Measurements from ENCODE around the gene CCDC136. TPM values are rescaled to one million over a fixed set of nuclear protein-coding genes. Genes with fewer than 3 reads are reported as not detected.

The CCDC136 gene
- total RNA-seq, 4 donors from 2014 or later = 20.7 to 36.5 (median 33.7) TPM

- Histone ChIP-seq H3K27ac (replicated peaks in 1 of 4) (no peak overlapping the region), H3K27me3 (no peaks in the 10 kb centered on the region), H3K36me3 (peaks cover 0 to 26% (median 10%) of the 10 kb centered on the region in 4 donors), H3K4me3 (no peak overlapping the region), H3K4me1 (peaks cover 0 to 5% (median 0%) of the 10 kb centered on the region in 4 donors), H3K9me3 (no peaks in the 10 kb centered on the region)
- TF ChIP-seq CTCF (IDR thresholded peaks at IDR 0.05) (no peak), EP300 (IDR thresholded peaks at IDR 0.05) (no peak), POLR2A (IDR thresholded peaks at IDR 0.05; ENCODE audit: low read depth) (no peak), POLR2AphosphoS5 (IDR thresholded peaks at IDR 0.05) (no peak)
- no peak for DNase-seq (ENCODE audit: extremely low spot score)
- intact Hi-C loops (cut with DNase I) = no loop called here
- WGBS = 96% methylated on average over 11 of the region's 11 CpGs
Measured at GRCh38 chr7:128811631-128812430, 20.1 kb downstream of the CCDC136 start.

- H3K27ac ChIP-seq (replicated peaks in 1 of 4) = no peak overlapping the region
- H3K27me3 ChIP-seq = no peaks in the 10 kb centered on the region
- peaks cover 0 to 5% (median 0%) of the 10 kb centered on the region in 4 donors for H3K4me1 ChIP-seq
- no peak overlapping the region for H3K4me3 ChIP-seq
- peaks cover 0 to 19% (median 6%) of the 10 kb centered on the region in 4 donors for H3K36me3 ChIP-seq
- TF ChIP-seq POLR2AphosphoS5 (IDR thresholded peaks at IDR 0.05) = no peak
- no peak for TF ChIP-seq EP300 (IDR thresholded peaks at IDR 0.05)
- TF ChIP-seq POLR2A (IDR thresholded peaks at IDR 0.05; ENCODE audit: low read depth) = no peak
- TF ChIP-seq CTCF (IDR thresholded peaks at IDR 0.05) = no peak
- WGBS = 72% methylated on average over 11 of the region's 11 CpGs
- intact Hi-C loops (cut with DNase I) = no loop called here
- no peak for DNase-seq (ENCODE audit: extremely low spot score)
- H3K9me3 ChIP-seq = no peaks in the 10 kb centered on the region
Measured at GRCh38 chr7:128812514-128813168, 20.9 kb downstream of the CCDC136 start.

- 90% methylated on average over 6 of the region's 6 CpGs for WGBS
Measured at GRCh38 chr7:128814499-128814898, 22.7 kb downstream of the CCDC136 start.

GRCh38 chr7:128815289-128815942 lies 23.6 kb downstream of the CCDC136 start:
- WGBS = 87% methylated on average over 7 of the region's 7 CpGs
- Histone ChIP-seq H3K4me1 (peaks cover 0 to 5% (median 0%) of the 10 kb centered on the region in 4 donors), H3K36me3 (no peaks in the 10 kb centered on the region), H3K27ac (replicated peaks in 1 of 4) (no peak overlapping the region), H3K9me3 (no peaks in the 10 kb centered on the region), H3K27me3 (no peaks in the 10 kb centered on the region), H3K4me3 (no peak overlapping the region)
- intact Hi-C loops (cut with DNase I) = no loop called here
- DNase-seq (ENCODE audit: extremely low spot score) = no peak
- TF ChIP-seq EP300 (IDR thresholded peaks at IDR 0.05) (no peak), POLR2A (IDR thresholded peaks at IDR 0.05; ENCODE audit: low read depth) (no peak), CTCF (IDR thresholded peaks at IDR 0.05) (no peak), POLR2AphosphoS5 (IDR thresholded peaks at IDR 0.05) (no peak)

More at GRCh38 chr7:128814499-128814898, 22.7 kb downstream of the CCDC136 start:
- H3K36me3 ChIP-seq = peaks cover 0 to 7% (median 0%) of the 10 kb centered on the region in 4 donors
- intact Hi-C loops (cut with DNase I) = no loop called here
- no peaks in the 10 kb centered on the region for H3K9me3 ChIP-seq
- no peaks in the 10 kb centered on the region for H3K27me3 ChIP-seq
- DNase-seq (ENCODE audit: extremely low spot score) = no peak
- no peak overlapping the region for H3K27ac ChIP-seq (replicated peaks in 1 of 4)
- H3K4me1 ChIP-seq = peaks cover 0 to 5% (median 0%) of the 10 kb centered on the region in 4 donors
- TF ChIP-seq CTCF (IDR thresholded peaks at IDR 0.05) (no peak), POLR2A (IDR thresholded peaks at IDR 0.05; ENCODE audit: low read depth) (no peak), POLR2AphosphoS5 (IDR thresholded peaks at IDR 0.05) (no peak), EP300 (IDR thresholded peaks at IDR 0.05) (no peak)
- H3K4me3 ChIP-seq = no peak overlapping the region

Data from esophagus muscularis mucosa (tissue), 4 donors.